Psoas muscle (tissue), 8 donors: ENCODE results near the gene ZNF37A. TPM values are rescaled to one million over a fixed set of nuclear protein-coding genes. Genes with fewer than 3 reads are reported as not detected.

ENCODE experiments used
- ATAC-seq, 4 donors: fragments of 200-7000 bp; cut with Tn5 transposase; one replicate each; pipeline ENCODE4 v1.9.1; 2020; ENCODE audit warnings: moderate library complexity in 3 of 4, mild to moderate bottlenecking in 2 of 4
- DNase-seq, 2 donors: peaks; one replicate each; pipeline ENCODE4 v3.0.0-alpha.2; 2020
- H3K27ac ChIP-seq: fragments of 200-600 bp; one replicate; pipeline ENCODE4 v1.8.0; 2022
- H3K27me3 ChIP-seq, 3 donors: fragments of 200-600 bp in 1 of 3; one replicate each; pipeline versions ENCODE4 v1.6.1 to v1.8.0; 2013 to 2022; ENCODE audit warnings: low read length in 2 of 3, mild to moderate bottlenecking in 2 of 3, moderate library complexity in 1 of 3; ENCODE audit not compliant: insufficient read depth in 3 of 3
- H3K36me3 ChIP-seq, 2 donors: fragments of 200-600 bp in 1 of 2; one replicate each; pipeline versions ENCODE4 v1.6.1 to v1.8.0; 2013 to 2022; ENCODE audit warnings: low read depth in 1 of 2, mild to moderate bottlenecking in 1 of 2, moderate library complexity in 1 of 2; ENCODE audit not compliant: insufficient read depth in 1 of 2
- H3K4me1 ChIP-seq: fragments of 200-600 bp; one replicate; pipeline ENCODE4 v1.8.0; 2022
- H3K4me3 ChIP-seq: fragments of 200-600 bp; one replicate; pipeline ENCODE4 v1.8.0; 2022; ENCODE audit warnings: mild to moderate bottlenecking
- H3K9me3 ChIP-seq: fragments of 200-600 bp; one replicate; pipeline ENCODE4 v1.8.0; 2022
- WGBS, 3 donors: extraction: QIAGEN DNeasy Blood & Tissue Kit; methylation state at CpG; one replicate each; pipeline versions ENCODE4 v1.1.6 to v1.1.7; 2013; 5-methylcytosine and 5-hydroxymethylcytosine counted together
- intact Hi-C, 2 donors: fragments of 100-400 bp; cut with DNase I; formaldehyde crosslinking; loops; one replicate each; pipeline versions ENCODE4 v1.11.0 to v1.14.2; 2022
- polyA plus RNA-seq, 3 donors: library from polyadenylated mRNA; stranded (reverse); fragments of 200-250 nt; gene quantifications; one replicate each; pipeline ENCODE4 v1.2.3, GENCODE V29; 2013
- total RNA-seq, 4 donors: library from RNA; stranded (reverse); fragmentation: NEBNext Ultra II Directional in 2 of 4; extraction: Animal tissue kit (Norgen Biotek cat#: 25700) in 2 of 4; gene quantifications; one replicate each; pipeline versions ENCODE4 v1.2.1 to v1.2.4, GENCODE V29; 2021 to 2023
- TF ChIP-seq, protein P1 (sequence below): fragments of 200-600 bp; IDR thresholded peaks from one replicate; pipeline ENCODE4 v1.8.0; 2022; ENCODE audit warnings: antibody characterized with exemption
- donor health status: healthy with polysubstance abuse.
- donor health status: DM: no; HTN: no; CAD: no; lungs with moderate emphysema.
- donor health status: Bipolar disorder and iron deficiency.
- donor health status: healthy.
- donor health status: DM: yes; HTN: yes; CAD: no.
- donor health status: DM: no; HTN: no; CAD: no.
- donor health status: DM: no; HTN: no; CAD: no.
- donor health status: DM: yes; HTN: yes; CAD: no.

Gene ZNF37A
- total and polyA plus RNA-seq, 7 donors, result 1.7 to 9.8 (median 6.9) TPM

DNA sequence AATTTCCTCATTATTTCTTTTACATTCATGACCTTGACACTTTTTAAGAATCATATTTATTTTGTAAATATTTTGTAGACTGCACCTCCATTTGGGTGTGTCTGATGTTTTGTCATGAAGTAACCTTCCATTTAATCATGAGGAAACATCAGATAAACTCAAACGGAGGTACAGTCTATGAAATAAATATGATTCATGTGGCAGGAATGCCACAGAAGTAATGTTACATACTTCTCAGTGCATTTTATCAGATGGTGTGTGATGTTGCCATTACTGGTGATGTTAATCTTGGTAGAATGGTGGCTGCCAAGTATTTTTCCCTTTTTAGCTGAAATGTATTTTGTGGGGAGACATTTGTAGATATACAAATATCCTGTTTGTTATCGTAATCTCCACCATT, 64.9 kb downstream of the ZNF37A start:
- intact Hi-C loops, result no loop called here
- Histone ChIP-seq H3K4me1 (no peaks in the 10 kb centered on the region), H3K4me3 (no peak overlapping the region), H3K27me3 (no peaks in the 10 kb centered on the region), H3K36me3 (no peaks in the 10 kb centered on the region), H3K9me3 (peaks cover 9% of the 10 kb centered on the region), H3K27ac (no peak overlapping the region)
- no peak for DNase-seq
- WGBS, 3 donors, result 77 to 81% (median 80%) methylated on average over 2 of the region's 2 CpGs
- TF ChIP-seq, protein P1, sequence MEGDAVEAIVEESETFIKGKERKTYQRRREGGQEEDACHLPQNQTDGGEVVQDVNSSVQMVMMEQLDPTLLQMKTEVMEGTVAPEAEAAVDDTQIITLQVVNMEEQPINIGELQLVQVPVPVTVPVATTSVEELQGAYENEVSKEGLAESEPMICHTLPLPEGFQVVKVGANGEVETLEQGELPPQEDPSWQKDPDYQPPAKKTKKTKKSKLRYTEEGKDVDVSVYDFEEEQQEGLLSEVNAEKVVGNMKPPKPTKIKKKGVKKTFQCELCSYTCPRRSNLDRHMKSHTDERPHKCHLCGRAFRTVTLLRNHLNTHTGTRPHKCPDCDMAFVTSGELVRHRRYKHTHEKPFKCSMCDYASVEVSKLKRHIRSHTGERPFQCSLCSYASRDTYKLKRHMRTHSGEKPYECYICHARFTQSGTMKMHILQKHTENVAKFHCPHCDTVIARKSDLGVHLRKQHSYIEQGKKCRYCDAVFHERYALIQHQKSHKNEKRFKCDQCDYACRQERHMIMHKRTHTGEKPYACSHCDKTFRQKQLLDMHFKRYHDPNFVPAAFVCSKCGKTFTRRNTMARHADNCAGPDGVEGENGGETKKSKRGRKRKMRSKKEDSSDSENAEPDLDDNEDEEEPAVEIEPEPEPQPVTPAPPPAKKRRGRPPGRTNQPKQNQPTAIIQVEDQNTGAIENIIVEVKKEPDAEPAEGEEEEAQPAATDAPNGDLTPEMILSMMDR, result no peak
- no peak for ATAC-seq

DNA sequence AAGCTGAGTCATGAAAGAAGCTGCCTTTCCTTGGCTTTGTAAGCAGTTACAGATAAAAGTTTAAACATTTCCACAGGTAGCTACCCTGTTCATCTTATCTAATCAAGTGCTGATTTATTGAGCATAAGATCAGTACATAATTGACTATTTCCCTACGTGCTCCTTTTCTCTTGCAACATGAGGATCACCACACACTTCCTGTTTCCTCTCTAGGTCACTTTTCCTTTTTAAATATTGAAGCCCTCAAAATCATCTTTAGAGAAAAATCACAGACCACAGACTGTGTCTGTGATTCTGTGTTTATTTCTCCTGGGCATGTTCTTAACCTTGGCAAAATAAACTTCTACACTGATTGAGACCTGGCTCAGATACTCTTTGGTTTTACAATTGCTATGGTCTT, 69.5 kb downstream of the ZNF37A start:
- Histone ChIP-seq H3K36me3 (no peaks in the 10 kb centered on the region), H3K4me3 (no peak overlapping the region), H3K4me1 (no peaks in the 10 kb centered on the region), H3K27me3 (no peaks in the 10 kb centered on the region), H3K9me3 (peaks cover 9% of the 10 kb centered on the region), H3K27ac (no peak overlapping the region)
- no peak for DNase-seq
- intact Hi-C loops, result no loop called here
- 13 to 33% (median 25%) methylated on average over 1 of the region's 1 CpG for WGBS, 3 donors
- no peak for ATAC-seq
- TF ChIP-seq, protein P1, result no peak

DNA sequence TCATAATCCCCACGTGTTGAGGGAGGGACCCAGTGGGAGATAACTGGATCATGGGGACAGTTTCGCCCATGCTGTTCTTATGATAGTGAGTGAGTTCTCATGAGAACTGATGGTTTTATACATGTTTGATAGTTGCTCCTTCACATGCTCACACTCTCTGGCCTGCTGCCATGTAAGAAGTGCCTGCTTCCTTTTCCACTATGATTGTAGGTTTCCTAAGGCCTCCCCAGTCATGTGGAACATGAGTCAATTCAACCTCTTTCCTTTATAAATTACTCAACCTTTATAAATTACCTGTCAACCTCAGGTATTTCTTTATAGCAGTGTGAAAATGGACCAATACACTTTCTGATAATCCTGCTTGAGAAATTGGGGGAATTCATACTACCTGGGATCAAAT, 80.2 kb downstream of the ZNF37A start:
- no peaks in the 10 kb centered on the region for H3K4me1 ChIP-seq
- DNase-seq (no peak), ATAC-seq (no peak)
- no peaks in the 10 kb centered on the region for H3K36me3 ChIP-seq
- 41 to 53% (median 47%) methylated on average over 2 of the region's 2 CpGs for WGBS, 3 donors
- no peaks in the 10 kb centered on the region for H3K9me3 ChIP-seq
- no peak overlapping the region for H3K27ac ChIP-seq
- H3K4me3 ChIP-seq, result no peak overlapping the region
- intact Hi-C loops, result no loop called here
- TF ChIP-seq, protein P1, result no peak
- no peaks in the 10 kb centered on the region for H3K27me3 ChIP-seq

DNA sequence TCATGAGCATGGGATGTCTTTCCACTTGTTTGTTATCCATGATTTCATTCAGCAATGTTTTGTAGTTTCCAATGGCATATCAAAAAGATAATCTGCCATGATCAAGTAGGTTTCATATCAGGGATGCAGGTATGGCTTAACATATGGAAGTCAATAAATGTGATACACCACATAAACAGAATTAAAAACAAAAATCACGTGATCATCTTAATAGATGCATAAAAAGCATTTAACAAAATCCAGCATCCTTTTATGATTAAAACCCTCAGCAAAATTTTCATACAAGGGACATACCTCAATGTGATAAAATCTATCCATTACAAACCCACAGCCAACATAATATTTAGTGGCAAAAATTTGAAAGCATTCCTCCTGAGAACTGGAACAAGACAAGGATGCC, 90.3 kb downstream of the ZNF37A start:
- no peak for ATAC-seq
- H3K4me1 ChIP-seq, result no peaks in the 10 kb centered on the region

More for the DNA sequence above, 90.3 kb downstream of the ZNF37A start:
- TF ChIP-seq, protein P1, result no peak
- Histone ChIP-seq H3K27ac (no peak overlapping the region), H3K4me3 (no peak overlapping the region), H3K9me3 (peaks cover 3% of the 10 kb centered on the region), H3K27me3 (no peaks in the 10 kb centered on the region), H3K36me3 (no peaks in the 10 kb centered on the region)
- WGBS, 3 donors, result 27 to 43% (median 35%) methylated on average over 1 of the region's 1 CpG
- no peak for DNase-seq
- intact Hi-C loops, result no loop called here

Other genes starting within 250 kb of the ZNF37A start
- 10 to 100 TPM in 1 of 4 donors, 1 to 10 TPM in 3; 4.5 to 12.6 (median 8.1) TPM for gene ZNF248, start 236.7 kb upstream of the ZNF37A start, total RNA-seq
- 10 to 100 TPM in 1 of 3 donors, 1 to 10 TPM in 2; 2.8 to 12.9 (median 3.3) TPM for gene ZNF248, start 236.7 kb upstream of the ZNF37A start, polyA plus RNA-seq
- gene ZNF25, start 117.7 kb upstream of the ZNF37A start, total RNA-seq, result 10 to 100 TPM; 14.5 to 28.0 (median 22.3) TPM
- 10 to 100 TPM in 2 of 3 donors, 1 to 10 TPM in 1; 7.3 to 18.7 (median 11.2) TPM for gene ZNF25, start 117.7 kb upstream of the ZNF37A start, polyA plus RNA-seq
- 10 to 100 TPM; 16.9 to 20.8 (median 18.8) TPM for gene ZNF33A, start 83.7 kb upstream of the ZNF37A start, total RNA-seq
- 10 to 100 TPM in 1 of 3 donors, 1 to 10 TPM in 2; 4.5 to 11.4 (median 6.4) TPM for gene ZNF33A, start 83.7 kb upstream of the ZNF37A start, polyA plus RNA-seq